BLaER1 (cell line): Measurements from ENCODE around the gene TAF8.

Source experiments
- H3K27ac ChIP-seq: shearing (Covaris generic); formaldehyde crosslinking; 2 replicates; pipeline ENCODE4 v1.8.1; 2022
- H3K27me3 ChIP-seq: shearing (Covaris generic); formaldehyde crosslinking; 2 replicates; pipeline ENCODE4 v1.8.1; 2022
- H3K36me3 ChIP-seq: shearing (Covaris generic); formaldehyde crosslinking; 2 replicates; pipeline ENCODE4 v1.8.1; 2022
- H3K4me1 ChIP-seq: shearing (Covaris generic); formaldehyde crosslinking; 2 replicates; pipeline ENCODE4 v1.8.1; 2022
- H3K4me2 ChIP-seq: shearing (Covaris generic); formaldehyde crosslinking; 2 replicates; pipeline ENCODE4 v1.8.1; 2022
- H3K4me3 ChIP-seq: shearing (Covaris generic); formaldehyde crosslinking; 2 replicates; pipeline ENCODE4 v1.8.1; 2022
- H3K9ac ChIP-seq: shearing (Covaris generic); formaldehyde crosslinking; 2 replicates; pipeline ENCODE4 v1.8.1; 2022
- H3K9me3 ChIP-seq: shearing (Covaris generic); formaldehyde crosslinking; 2 replicates; pipeline ENCODE4 v1.8.1; 2022
- H4K20me1 ChIP-seq: shearing (Covaris generic); formaldehyde crosslinking; 2 replicates; pipeline ENCODE4 v1.8.1; 2022
- Cebpa-rat ChIP-seq: shearing (Covaris generic); IDR thresholded peaks from 2 replicates; pipeline ENCODE4 v1.8.1; 2022

Gene TAF8

DNA sequence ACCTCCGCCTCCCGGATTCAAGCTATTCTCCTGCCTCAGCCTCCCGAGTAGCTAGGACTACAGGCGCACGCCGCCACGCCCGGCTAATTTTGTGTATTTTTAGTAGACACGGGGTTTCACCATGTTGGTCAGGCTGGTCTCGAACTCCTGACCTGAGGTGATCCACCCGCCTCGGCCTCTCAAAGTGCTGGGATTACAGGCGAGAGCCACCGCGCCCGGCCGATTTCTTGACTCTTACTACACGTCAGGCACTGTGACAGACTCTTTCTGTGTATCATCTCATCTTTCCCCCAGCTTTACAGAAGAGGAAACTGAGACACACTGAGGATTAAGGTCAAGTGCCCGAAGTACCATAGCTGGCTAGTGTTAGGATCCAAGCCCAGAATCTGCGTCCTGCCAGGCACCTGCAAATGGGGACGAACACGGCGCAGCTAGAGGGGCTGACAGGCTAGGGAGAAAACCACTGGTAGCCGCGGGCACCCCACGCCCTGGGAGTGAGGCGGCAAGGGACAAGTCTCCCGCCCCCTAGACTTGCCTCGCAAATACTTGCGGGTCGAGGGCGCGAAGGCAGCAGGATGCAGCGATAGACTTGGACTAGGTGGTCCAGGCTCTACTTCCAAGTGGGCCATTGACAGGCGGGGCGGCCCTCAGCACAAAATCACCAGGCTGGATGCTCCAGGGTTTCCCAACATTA lies 1.1 kb upstream of the TAF8 start:
- Histone ChIP-seq H3K36me3 (peaks cover 31% of the 10 kb centered on the region), H3K9me3 (no peaks in the 10 kb centered on the region), H4K20me1 (peaks cover 20% of the 10 kb centered on the region; the same call in 1 of the 2 replicates), H3K4me1 (peaks cover 76% of the 10 kb centered on the region), H3K4me3 (peak overlapping the region; percentile 84), H3K27me3 (no peaks in the 10 kb centered on the region), H3K4me2 (peak overlapping the region; percentile 98), H3K9ac (peak overlapping the region; percentile 89), H3K27ac (peak overlapping the region; percentile 94)
- TF ChIP-seq Cebpa-rat: no peak

DNA sequence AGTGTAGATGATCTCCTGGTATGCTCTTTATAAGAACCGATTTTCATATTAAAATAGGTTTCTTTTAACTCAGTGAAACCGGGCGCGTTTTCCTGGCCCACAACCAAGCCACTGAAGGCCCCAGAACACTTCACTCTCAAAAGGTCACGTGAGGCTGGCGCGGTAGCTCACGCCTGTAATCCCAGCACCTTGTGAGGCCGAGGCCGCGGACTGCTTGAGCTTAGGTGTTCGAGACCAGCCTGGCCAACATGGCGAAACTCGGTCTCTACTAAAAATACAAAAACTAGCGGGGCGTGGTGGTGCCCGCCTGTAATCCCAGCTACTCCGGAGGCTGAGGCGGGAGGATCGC lies 402 bp upstream of the TAF8 start:
- peaks cover 37% of the 10 kb centered on the region for H3K36me3 ChIP-seq
- H4K20me1 ChIP-seq: peaks cover 24% of the 10 kb centered on the region; the same call in 1 of the 2 replicates
- peak overlapping the region; percentile 21; the same call in 1 of the 2 replicates for H3K9ac ChIP-seq
- peak overlapping the region; percentile 70 for H3K4me3 ChIP-seq
- peaks cover 70% of the 10 kb centered on the region for H3K4me1 ChIP-seq
- no peak for TF ChIP-seq Cebpa-rat
- no peaks in the 10 kb centered on the region for H3K27me3 ChIP-seq
- no peaks in the 10 kb centered on the region for H3K9me3 ChIP-seq
- H3K27ac ChIP-seq: peak overlapping the region; percentile 94
- peak overlapping the region; percentile 98 for H3K4me2 ChIP-seq

DNA sequence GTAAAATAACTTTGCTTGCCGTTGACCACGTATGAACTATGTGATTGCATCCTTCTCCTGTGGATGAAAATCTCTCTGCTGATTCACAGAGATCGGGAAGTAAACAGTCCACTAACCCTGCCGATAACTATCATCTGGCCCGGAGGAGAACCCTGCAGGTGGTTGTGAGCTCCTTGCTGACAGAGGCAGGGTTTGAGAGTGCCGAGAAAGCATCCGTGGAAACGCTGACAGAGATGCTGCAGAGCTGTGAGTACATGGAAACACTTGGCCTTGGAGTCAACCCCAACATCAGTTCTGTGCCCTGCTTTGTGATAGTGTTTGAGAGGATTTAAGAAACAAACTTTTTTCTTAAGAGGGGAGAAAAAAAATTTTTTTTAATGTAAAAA lies 937 bp downstream of the TAF8 start:
- no peaks in the 10 kb centered on the region for H3K9me3 ChIP-seq
- H3K4me1 ChIP-seq: peaks cover 56% of the 10 kb centered on the region
- TF ChIP-seq Cebpa-rat: no peak
- H3K9ac ChIP-seq: peak overlapping the region; percentile 88
- peak overlapping the region; percentile 82 for H3K4me2 ChIP-seq
- no peaks in the 10 kb centered on the region for H3K27me3 ChIP-seq
- H4K20me1 ChIP-seq: peaks cover 26% of the 10 kb centered on the region; the same call in 1 of the 2 replicates
- peak overlapping the region; percentile 70 for H3K4me3 ChIP-seq
- peak overlapping the region; percentile 94 for H3K27ac ChIP-seq
- peaks cover 51% of the 10 kb centered on the region for H3K36me3 ChIP-seq

DNA sequence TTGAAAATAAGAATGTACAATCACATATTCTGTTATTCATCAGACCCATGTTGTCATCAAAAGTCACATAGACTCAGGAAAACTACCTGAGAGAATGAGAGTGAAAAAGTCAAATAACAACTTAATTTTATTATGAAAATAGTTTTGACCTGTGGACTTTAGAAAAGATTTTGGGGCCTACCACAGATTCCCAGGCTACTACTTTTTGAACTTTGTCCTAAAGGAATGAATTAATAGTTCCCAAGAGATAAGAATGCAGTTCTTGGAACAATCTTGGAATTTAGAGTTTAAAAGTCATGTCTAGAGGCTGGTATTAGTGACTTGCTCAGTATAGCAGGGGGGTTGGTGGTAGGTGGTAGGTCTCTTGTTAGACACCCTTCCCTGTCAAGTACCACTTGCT lies 3.3 kb downstream of the TAF8 start:
- peaks cover 22% of the 10 kb centered on the region; the same call in 1 of the 2 replicates for H4K20me1 ChIP-seq
- no peak overlapping the region for H3K4me2 ChIP-seq
- H3K4me3 ChIP-seq: no peak overlapping the region
- H3K27ac ChIP-seq: no peak overlapping the region
- no peak for TF ChIP-seq Cebpa-rat
- no peaks in the 10 kb centered on the region for H3K27me3 ChIP-seq
- H3K4me1 ChIP-seq: peaks cover 41% of the 10 kb centered on the region
- H3K9me3 ChIP-seq: no peaks in the 10 kb centered on the region
- H3K9ac ChIP-seq: no peak overlapping the region
- peaks cover 65% of the 10 kb centered on the region for H3K36me3 ChIP-seq

DNA sequence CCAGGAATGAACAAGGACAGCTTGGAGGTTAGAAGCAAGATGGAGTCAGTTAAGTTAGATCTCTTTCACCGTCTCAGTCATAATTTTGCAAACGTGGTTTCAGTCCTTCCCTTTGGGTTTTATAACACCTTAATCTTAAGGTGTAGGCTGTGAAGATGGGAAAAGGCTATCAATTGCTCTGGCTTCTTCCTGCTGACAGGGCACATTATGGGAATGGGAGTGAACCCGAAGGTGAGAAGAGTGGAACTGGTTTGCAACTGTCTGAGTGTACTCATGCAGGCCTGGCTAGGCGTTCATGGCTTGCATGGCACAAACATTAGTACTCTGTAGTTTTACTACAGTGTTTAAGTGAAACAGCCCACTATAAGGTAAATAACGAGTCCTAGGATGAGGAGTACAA lies 9.4 kb downstream of the TAF8 start:
- TF ChIP-seq Cebpa-rat: no peak
- Histone ChIP-seq H3K4me2 (no peak overlapping the region), H3K36me3 (peaks cover 94% of the 10 kb centered on the region), H4K20me1 (0 out of 2 replicates have a peak, but pooled peaks cover 5% of the 10 kb centered on the region), H3K27me3 (no peaks in the 10 kb centered on the region), H3K27ac (no peak overlapping the region), H3K9ac (no peak overlapping the region), H3K4me3 (no peak overlapping the region), H3K4me1 (no peaks in the 10 kb centered on the region), H3K9me3 (no peaks in the 10 kb centered on the region)

DNA sequence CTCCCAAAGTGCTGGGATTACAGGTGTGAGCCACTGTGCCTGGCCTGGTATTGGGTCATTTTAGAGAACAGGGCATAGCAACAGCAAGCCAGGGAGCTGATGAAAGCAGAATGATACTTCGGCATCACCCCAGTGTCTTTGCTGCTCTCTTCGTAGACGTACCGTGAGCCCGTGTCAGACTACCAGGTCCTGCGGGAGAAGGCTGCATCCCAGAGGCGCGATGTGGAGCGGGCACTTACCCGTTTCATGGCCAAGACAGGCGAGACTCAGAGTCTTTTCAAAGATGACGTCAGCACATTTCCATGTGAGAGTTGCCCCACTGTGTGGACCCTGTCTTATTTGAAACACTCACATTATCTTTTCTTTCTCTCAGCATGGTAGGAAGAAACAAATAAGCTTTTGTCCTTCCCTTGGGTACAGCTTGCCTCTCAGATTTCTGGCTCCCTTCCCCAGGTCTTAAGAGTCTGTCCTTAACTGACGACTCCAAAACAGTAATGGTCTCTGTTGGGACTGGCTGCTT lies 15.9 kb downstream of the TAF8 start:
- H3K9ac ChIP-seq: no peak overlapping the region
- H4K20me1 ChIP-seq: no peaks in the 10 kb centered on the region
- no peaks in the 10 kb centered on the region for H3K27me3 ChIP-seq
- H3K4me1 ChIP-seq: no peaks in the 10 kb centered on the region
- no peak overlapping the region for H3K4me3 ChIP-seq
- H3K9me3 ChIP-seq: no peaks in the 10 kb centered on the region
- no peak overlapping the region for H3K27ac ChIP-seq
- peaks cover 95% of the 10 kb centered on the region for H3K36me3 ChIP-seq
- no peak overlapping the region for H3K4me2 ChIP-seq
- no peak for TF ChIP-seq Cebpa-rat

DNA sequence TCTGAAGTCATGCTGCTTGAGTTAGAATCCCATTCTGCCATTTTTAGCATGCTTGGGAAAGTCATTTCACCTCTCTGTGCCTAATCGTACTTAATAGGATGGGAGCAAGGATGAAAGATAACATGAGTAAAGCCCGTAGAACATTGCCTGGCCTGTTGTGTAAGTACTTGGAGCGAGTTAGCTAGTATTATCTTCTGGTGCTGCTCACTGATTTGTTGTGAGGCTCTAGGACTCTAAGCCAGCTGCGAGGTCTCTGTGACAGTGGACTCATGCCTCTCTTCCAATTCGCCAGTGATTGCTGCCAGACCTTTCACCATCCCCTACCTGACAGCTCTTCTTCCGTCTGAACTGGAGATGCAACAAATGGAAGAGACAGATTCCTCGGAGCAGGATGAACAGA lies 17.8 kb downstream of the TAF8 start:
- Histone ChIP-seq H4K20me1 (no peaks in the 10 kb centered on the region), H3K4me3 (no peak overlapping the region), H3K27me3 (no peaks in the 10 kb centered on the region), H3K4me1 (no peaks in the 10 kb centered on the region), H3K9me3 (no peaks in the 10 kb centered on the region), H3K27ac (no peak overlapping the region), H3K9ac (no peak overlapping the region), H3K4me2 (no peak overlapping the region), H3K36me3 (peaks cover 100% of the 10 kb centered on the region)
- no peak for TF ChIP-seq Cebpa-rat

DNA sequence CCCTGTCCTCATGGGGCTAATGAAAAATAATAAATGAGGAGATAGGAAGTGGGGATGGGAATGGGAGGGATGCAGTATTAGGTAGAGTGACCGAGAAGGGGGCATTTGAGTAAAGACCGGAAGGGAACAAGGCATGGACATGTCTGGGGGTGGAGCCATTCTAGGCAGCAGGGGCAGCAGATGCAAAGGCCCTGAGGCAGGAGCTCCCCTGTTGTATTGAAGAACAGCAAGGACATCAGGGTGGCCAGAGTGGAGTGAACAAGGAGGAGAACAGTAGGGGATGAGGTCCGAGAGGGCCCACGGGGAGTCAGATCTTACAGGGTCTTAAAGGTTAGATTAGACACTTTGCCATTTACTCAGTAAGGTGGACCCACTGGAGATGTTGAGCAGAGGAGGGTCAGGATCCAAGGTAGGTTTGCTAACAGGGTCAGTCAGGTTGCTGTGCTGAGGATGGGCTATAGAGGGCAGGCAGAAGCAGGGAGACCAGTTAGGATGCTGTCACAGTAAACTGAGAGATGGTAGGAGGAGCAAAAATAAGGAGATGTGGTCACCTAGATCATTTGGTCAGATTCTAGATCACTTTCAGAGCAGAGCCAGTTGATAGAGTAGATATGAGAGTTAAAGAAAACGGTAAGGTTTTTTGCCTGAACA lies 18.7 kb downstream of the TAF8 start:
- Histone ChIP-seq H3K27me3 (no peaks in the 10 kb centered on the region), H3K36me3 (peaks cover 100% of the 10 kb centered on the region), H3K9ac (no peak overlapping the region), H4K20me1 (no peaks in the 10 kb centered on the region), H3K4me1 (no peaks in the 10 kb centered on the region), H3K27ac (no peak overlapping the region), H3K4me3 (no peak overlapping the region), H3K4me2 (no peak overlapping the region), H3K9me3 (no peaks in the 10 kb centered on the region)
- no peak for TF ChIP-seq Cebpa-rat

DNA sequence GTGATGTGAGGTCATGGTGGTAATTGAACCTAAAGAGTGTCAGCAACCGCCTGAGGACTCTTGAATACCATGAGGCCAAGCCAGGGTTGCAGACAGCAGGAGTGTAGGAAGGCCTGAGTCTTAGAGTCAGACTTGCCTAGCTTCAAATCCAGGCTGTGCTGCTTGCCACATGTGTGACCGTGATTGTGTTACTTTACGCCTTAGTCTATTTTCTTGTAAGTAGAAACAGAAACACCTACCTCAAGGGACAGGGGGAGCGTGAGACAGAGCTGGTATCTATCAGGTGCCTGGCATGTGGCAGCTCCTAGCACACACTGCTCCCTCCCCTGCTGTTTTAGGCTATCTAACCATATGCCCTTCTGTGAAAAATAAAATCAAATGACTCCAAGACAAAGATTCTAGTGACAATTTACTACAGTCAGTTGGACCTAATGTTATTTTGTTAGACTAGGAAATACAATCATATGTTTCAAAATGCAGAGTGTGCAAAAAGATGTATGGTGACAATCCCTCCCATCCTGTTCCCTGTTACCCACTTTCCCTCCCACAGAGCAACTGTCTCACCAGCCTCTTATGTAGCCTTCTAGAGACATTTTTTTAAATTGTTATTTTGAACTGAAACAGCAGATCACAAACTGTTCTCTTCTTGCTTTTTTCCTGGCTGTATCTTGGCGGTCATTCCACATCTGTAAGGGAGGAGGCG lies 21.7 kb downstream of the TAF8 start:
- Histone ChIP-seq H3K4me3 (no peak overlapping the region), H3K4me1 (no peaks in the 10 kb centered on the region), H3K9me3 (no peaks in the 10 kb centered on the region), H3K36me3 (peaks cover 100% of the 10 kb centered on the region), H3K27me3 (no peaks in the 10 kb centered on the region), H3K9ac (no peak overlapping the region), H3K27ac (no peak overlapping the region), H4K20me1 (no peaks in the 10 kb centered on the region), H3K4me2 (no peak overlapping the region)
- TF ChIP-seq Cebpa-rat: no peak

DNA sequence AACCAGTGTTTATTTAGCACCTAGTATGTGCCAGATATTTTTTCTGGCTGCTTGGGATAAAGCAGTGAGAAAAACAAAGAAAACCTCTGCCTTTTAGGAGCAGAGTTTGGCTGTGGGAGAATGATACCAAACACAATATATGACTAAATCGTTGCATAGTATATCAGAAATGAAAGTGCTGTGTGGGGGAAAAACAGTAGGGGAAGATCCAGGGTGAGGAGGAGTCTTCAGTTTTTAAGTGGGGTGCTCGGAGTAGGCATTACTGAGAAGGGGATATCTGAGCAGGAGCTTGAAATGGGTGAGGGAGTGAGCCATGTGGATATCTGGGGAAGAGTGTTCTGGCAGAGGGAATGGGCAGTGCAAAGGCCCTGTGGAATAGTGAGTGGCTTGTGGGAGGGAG lies 23.0 kb downstream of the TAF8 start:
- H4K20me1 ChIP-seq: no peaks in the 10 kb centered on the region
- H3K4me3 ChIP-seq: no peak overlapping the region
- H3K4me1 ChIP-seq: no peaks in the 10 kb centered on the region
- no peak for TF ChIP-seq Cebpa-rat
- H3K4me2 ChIP-seq: no peak overlapping the region
- H3K27ac ChIP-seq: no peak overlapping the region
- no peak overlapping the region for H3K9ac ChIP-seq
- peaks cover 100% of the 10 kb centered on the region for H3K36me3 ChIP-seq
- H3K9me3 ChIP-seq: no peaks in the 10 kb centered on the region
- H3K27me3 ChIP-seq: no peaks in the 10 kb centered on the region
